Measurements from ENCODE around the gene TAF4. TPM values are rescaled to one million over a fixed set of nuclear protein-coding genes. Genes with fewer than 3 reads are reported as not detected.

The TAF4 gene
- total and polyA plus RNA-seq, 3 donors from 2014 or later, result 30.7 to 111 (median 107) TPM

DNA sequence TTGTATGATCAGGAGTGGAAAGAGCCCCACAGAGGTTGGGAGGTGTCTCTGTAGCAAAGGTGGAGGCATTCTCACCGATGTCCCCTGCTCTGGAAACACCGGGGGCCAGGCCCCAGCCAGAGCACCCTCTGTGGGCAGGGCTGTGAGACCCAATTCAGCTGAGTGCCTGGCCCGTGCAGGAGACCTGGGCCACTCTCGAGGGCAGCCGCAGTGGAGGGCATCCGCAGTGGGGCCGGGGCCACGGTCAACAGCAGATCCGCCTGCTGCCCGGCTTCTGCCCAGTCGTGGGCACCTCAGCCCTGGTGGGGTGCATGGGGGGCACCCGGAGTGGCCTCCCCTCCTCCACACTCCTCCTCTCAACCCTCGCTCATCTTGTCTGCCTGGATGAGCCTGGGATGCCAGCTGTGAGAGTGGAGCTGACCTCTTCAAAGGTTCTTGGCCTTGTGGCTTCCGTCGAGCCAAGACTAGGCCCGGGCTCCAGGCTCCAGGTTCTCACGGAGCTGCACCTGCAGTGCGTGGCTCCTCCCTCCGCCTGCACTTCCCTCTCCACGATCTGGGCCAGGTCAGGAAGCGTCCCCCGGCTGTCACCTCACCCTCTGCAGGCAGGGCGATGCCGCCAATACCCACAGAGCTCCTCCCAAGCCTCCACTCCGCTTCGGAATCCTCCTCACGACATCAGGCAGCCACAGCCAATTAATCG, 134.8 kb downstream of the TAF4 start:
- no peak overlapping the region for H3K27ac ChIP-seq
- no peaks in the 10 kb centered on the region for H3K27me3 ChIP-seq
- H3K36me3 ChIP-seq (ENCODE audit: low read depth, missing control alignments), result no peaks in the 10 kb centered on the region
- DNase-seq, result no peak
- WGBS, 2 donors, result 90% methylated on average over 14 to 24 of the region's 28 CpGs
- TF ChIP-seq, protein P1, sequence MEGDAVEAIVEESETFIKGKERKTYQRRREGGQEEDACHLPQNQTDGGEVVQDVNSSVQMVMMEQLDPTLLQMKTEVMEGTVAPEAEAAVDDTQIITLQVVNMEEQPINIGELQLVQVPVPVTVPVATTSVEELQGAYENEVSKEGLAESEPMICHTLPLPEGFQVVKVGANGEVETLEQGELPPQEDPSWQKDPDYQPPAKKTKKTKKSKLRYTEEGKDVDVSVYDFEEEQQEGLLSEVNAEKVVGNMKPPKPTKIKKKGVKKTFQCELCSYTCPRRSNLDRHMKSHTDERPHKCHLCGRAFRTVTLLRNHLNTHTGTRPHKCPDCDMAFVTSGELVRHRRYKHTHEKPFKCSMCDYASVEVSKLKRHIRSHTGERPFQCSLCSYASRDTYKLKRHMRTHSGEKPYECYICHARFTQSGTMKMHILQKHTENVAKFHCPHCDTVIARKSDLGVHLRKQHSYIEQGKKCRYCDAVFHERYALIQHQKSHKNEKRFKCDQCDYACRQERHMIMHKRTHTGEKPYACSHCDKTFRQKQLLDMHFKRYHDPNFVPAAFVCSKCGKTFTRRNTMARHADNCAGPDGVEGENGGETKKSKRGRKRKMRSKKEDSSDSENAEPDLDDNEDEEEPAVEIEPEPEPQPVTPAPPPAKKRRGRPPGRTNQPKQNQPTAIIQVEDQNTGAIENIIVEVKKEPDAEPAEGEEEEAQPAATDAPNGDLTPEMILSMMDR (IDR thresholded peaks at IDR 0.05), result no peak
- TF ChIP-seq POLR2A (IDR thresholded peaks at IDR 0.05), result no peak
- H3K4me1 ChIP-seq, result no peaks in the 10 kb centered on the region
- no peak overlapping the region for H3K4me3 ChIP-seq
- no peaks in the 10 kb centered on the region for H3K9me3 ChIP-seq
- intact Hi-C loops (cut with DNase I; ENCODE audit: low total_unique reads), result no loop called here

GRCh38 chr20:61929971-61930666, 135.6 kb downstream of the TAF4 start:
- Histone ChIP-seq H3K4me3 (no peak overlapping the region), H3K4me1 (no peaks in the 10 kb centered on the region), H3K36me3 (ENCODE audit: low read depth, missing control alignments) (no peaks in the 10 kb centered on the region), H3K27me3 (no peaks in the 10 kb centered on the region), H3K9me3 (no peaks in the 10 kb centered on the region), H3K27ac (no peak overlapping the region)
- intact Hi-C loops (cut with DNase I; ENCODE audit: low total_unique reads), result no loop called here
- no peak for TF ChIP-seq POLR2A (IDR thresholded peaks at IDR 0.05)
- TF ChIP-seq, protein P1 (IDR thresholded peaks at IDR 0.05), result no peak
- DNase-seq, result no peak
- 92% methylated on average over 5 to 12 of the region's 12 CpGs for WGBS, 2 donors

- intact Hi-C loops (cut with DNase I; ENCODE audit: low total_unique reads), result no loop called here
- no peak overlapping the region for H3K27ac ChIP-seq
- H3K9me3 ChIP-seq, result no peaks in the 10 kb centered on the region
- no peaks in the 10 kb centered on the region for H3K4me1 ChIP-seq
- no peaks in the 10 kb centered on the region for H3K36me3 ChIP-seq (ENCODE audit: low read depth, missing control alignments)
- WGBS, 2 donors, result 98% methylated on average over 12 of the region's 12 CpGs; no CpG with 5 or more reads in 1 of the 2 donors
- no peak for DNase-seq
- TF ChIP-seq, protein P1 (IDR thresholded peaks at IDR 0.05), result no peak
- TF ChIP-seq POLR2A (IDR thresholded peaks at IDR 0.05), result no peak
- H3K4me3 ChIP-seq, result no peak overlapping the region
- H3K27me3 ChIP-seq, result no peaks in the 10 kb centered on the region
These were observed 136.1 kb downstream of the TAF4 start for GRCh38 chr20:61929561-61929960.

GRCh38 chr20:61927826-61928541, 137.7 kb downstream of the TAF4 start:
- 95 to 97% methylated on average over 21 to 43 of the region's 43 CpGs for WGBS, 2 donors
- no peaks in the 10 kb centered on the region for H3K4me1 ChIP-seq
- H3K27ac ChIP-seq, result no peak overlapping the region
- TF ChIP-seq, protein P1 (IDR thresholded peaks at IDR 0.05), result no peak
- TF ChIP-seq POLR2A (IDR thresholded peaks at IDR 0.05), result no peak
- H3K4me3 ChIP-seq, result no peak overlapping the region
- intact Hi-C loops (cut with DNase I; ENCODE audit: low total_unique reads), result no loop called here
- no peaks in the 10 kb centered on the region for H3K9me3 ChIP-seq
- H3K27me3 ChIP-seq, result no peaks in the 10 kb centered on the region
- no peaks in the 10 kb centered on the region for H3K36me3 ChIP-seq (ENCODE audit: low read depth, missing control alignments)
- no peak for DNase-seq

All from testis (tissue), 3 donors.